Neutrophil (primary cell): Measurements from ENCODE around the gene ST7.

Experiments used
- H3K27ac ChIP-seq: fragments of 200-600 bp; sonication (generic); 2 replicates; pipeline ENCODE4 v1.5.1; 2016; ENCODE audit warnings: mild to moderate bottlenecking, moderate library complexity
- H3K27me3 ChIP-seq: fragments of 200-600 bp; sonication (generic); 2 replicates; pipeline ENCODE4 v1.6.0; 2016; ENCODE audit warnings: mild to moderate bottlenecking
- H3K36me3 ChIP-seq: fragments of 200-600 bp; sonication (generic); 2 replicates; pipeline ENCODE4 v1.5.1; 2017
- H3K4me1 ChIP-seq, 2 experiments: fragments of 200-600 bp in 1 of 2; sonication (generic) in 1 of 2; 1 replicate in 1 of 2; 2 replicates in 1 of 2; pipeline versions ENCODE4 v1.5.1 to v1.6.1; 2013 to 2016; ENCODE audit warnings: low read depth in 1 of 2, low read length in 1 of 2, mild to moderate bottlenecking in 1 of 2, moderate library complexity in 1 of 2; ENCODE audit not compliant: control insufficient read depth in 1 of 2, insufficient read depth in 1 of 2
- H3K4me3 ChIP-seq, 2 experiments: fragments of 200-600 bp in 1 of 2; sonication (generic) in 1 of 2; 1 replicate in 1 of 2; 2 replicates in 1 of 2; pipeline ENCODE4 v1.5.1; 2013 to 2016; ENCODE audit warnings: low read depth in 1 of 2, low read length in 1 of 2, mild to moderate bottlenecking in 1 of 2, moderate library complexity in 1 of 2
- H3K9me3 ChIP-seq: fragments of 200-600 bp; sonication (generic); 2 replicates; pipeline ENCODE4 v1.5.1; 2016
- TF ChIP-seq, protein P1 (sequence below): fragments of 200-600 bp; sonication (generic); IDR thresholded peaks from 2 replicates; pipeline ENCODE4 v1.5.1; 2016; ENCODE audit warnings: antibody characterized with exemption

Gene ST7

DNA sequence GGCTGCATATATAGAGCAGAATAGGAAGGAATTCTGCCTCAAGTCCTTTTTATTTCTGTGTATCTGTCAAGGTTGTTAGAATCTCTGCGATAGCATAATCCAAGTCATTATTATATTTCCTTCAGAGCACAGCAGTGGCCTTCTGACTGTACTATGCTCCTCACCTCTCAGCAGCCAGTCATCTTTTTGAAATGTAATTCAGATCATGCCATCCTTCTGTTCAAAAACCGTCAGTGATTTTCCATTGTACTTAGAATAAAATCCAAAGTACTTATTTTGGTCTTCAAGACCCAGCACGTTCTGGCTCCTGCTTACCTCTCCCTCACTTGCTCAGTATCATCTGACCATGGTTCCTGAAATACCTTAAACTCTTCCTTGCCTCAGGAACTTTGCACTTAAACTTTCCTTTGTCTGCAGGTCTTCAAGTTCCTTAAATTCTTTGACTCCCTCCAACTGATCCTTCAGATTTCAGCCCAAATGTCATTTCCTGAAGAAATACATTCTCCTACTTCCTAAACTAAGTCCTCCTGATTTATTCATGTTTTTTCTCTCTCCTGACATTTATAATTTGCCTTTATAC is 112.4 kb downstream of the ST7 start:
- Histone ChIP-seq H3K36me3 (no peaks in the 10 kb centered on the region), H3K27me3 (no peaks in the 10 kb centered on the region), H3K4me1 (no peaks in the 10 kb centered on the region), H3K9me3 (no peaks in the 10 kb centered on the region), H3K4me3 (no peak overlapping the region), H3K27ac (no peak overlapping the region)
- TF ChIP-seq, protein P1, sequence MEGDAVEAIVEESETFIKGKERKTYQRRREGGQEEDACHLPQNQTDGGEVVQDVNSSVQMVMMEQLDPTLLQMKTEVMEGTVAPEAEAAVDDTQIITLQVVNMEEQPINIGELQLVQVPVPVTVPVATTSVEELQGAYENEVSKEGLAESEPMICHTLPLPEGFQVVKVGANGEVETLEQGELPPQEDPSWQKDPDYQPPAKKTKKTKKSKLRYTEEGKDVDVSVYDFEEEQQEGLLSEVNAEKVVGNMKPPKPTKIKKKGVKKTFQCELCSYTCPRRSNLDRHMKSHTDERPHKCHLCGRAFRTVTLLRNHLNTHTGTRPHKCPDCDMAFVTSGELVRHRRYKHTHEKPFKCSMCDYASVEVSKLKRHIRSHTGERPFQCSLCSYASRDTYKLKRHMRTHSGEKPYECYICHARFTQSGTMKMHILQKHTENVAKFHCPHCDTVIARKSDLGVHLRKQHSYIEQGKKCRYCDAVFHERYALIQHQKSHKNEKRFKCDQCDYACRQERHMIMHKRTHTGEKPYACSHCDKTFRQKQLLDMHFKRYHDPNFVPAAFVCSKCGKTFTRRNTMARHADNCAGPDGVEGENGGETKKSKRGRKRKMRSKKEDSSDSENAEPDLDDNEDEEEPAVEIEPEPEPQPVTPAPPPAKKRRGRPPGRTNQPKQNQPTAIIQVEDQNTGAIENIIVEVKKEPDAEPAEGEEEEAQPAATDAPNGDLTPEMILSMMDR: no peak

- TF ChIP-seq, protein P1: no peak
- no peaks in the 10 kb centered on the region for H3K9me3 ChIP-seq
- H3K27ac ChIP-seq: no peak overlapping the region
- no peak overlapping the region for H3K4me3 ChIP-seq
- no peaks in the 10 kb centered on the region for H3K36me3 ChIP-seq
- H3K27me3 ChIP-seq: no peaks in the 10 kb centered on the region
- no peaks in the 10 kb centered on the region for H3K4me1 ChIP-seq
Observed at GRCh38 chr7:117066668-117067067, 113.4 kb downstream of the ST7 start.

GRCh38 chr7:117067340-117067739 is 114.0 kb downstream of the ST7 start:
- Histone ChIP-seq H3K27ac (no peak overlapping the region), H3K9me3 (no peaks in the 10 kb centered on the region), H3K4me1 (no peaks in the 10 kb centered on the region), H3K27me3 (no peaks in the 10 kb centered on the region), H3K4me3 (no peak overlapping the region), H3K36me3 (no peaks in the 10 kb centered on the region)
- TF ChIP-seq, protein P1: no peak

- Histone ChIP-seq H3K27ac (no peak overlapping the region), H3K9me3 (no peaks in the 10 kb centered on the region), H3K27me3 (no peaks in the 10 kb centered on the region), H3K36me3 (no peaks in the 10 kb centered on the region), H3K4me1 (peaks cover 0 to 5% of the 10 kb centered on the region in 2 experiments), H3K4me3 (no peak overlapping the region)
- TF ChIP-seq, protein P1: no peak
Observed at GRCh38 chr7:117068511-117069145, 115.3 kb downstream of the ST7 start.

DNA sequence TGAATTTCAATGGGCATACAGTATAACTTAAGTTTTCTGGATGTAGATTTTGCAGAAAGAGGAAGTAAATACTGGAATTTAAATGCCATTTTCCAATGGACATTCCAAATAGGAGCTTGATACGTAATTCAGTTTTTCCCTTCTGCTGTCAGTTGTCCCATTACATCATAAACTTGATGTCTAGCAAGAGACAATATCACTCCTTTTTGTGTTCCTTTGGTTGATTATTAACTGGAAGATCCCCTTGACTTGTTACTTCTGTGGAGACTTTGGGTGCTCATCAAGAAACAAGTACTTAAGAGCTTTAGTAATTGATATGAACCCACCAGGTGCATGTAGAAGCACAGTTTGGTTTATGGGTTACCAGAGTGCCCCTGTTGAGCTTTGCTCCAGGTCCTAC is 116.1 kb downstream of the ST7 start:
- H3K36me3 ChIP-seq: no peaks in the 10 kb centered on the region
- no peak overlapping the region for H3K27ac ChIP-seq
- no peaks in the 10 kb centered on the region for H3K9me3 ChIP-seq
- TF ChIP-seq, protein P1: no peak
- peaks cover 0 to 5% of the 10 kb centered on the region in 2 experiments for H3K4me1 ChIP-seq
- no peak overlapping the region for H3K4me3 ChIP-seq
- no peaks in the 10 kb centered on the region for H3K27me3 ChIP-seq
